ENCODE data around the gene ADAMTSL1. TPM values are rescaled to one million over a fixed set of nuclear protein-coding genes. Genes with fewer than 3 reads are reported as not detected.

Gene ADAMTSL1
- total RNA-seq, 4 donors from 2014 or later: 0.32 to 2.3 (median 1.3) TPM

DNA sequence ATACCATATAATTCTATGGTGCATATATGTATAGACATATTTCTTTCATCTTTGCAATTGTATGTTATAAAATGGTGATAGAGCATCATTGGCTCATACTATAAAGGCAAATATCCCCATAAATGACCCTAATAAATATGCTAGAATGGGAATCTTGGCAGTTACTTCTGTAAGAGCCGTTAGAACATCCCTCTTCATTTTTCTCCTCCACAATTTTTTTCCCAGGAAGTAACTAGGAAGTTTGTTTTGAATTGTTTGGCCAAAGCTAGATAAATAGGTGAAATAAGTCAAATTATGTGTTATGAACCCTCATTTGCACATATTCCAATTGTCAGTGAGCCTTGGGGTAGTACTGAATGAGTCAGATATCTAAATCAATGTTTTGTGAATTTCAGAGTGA is 209.9 kb downstream of the ADAMTSL1 start:
- no peak for TF ChIP-seq EP300 (IDR thresholded peaks at IDR 0.05)
- TF ChIP-seq POLR2A (IDR thresholded peaks at IDR 0.05): no peak
- TF ChIP-seq POLR2AphosphoS5 (IDR thresholded peaks at IDR 0.05): no peak
- no peak for TF ChIP-seq CTCF (IDR thresholded peaks at IDR 0.05)
- no peak for DNase-seq (ENCODE audit: low spot score in 2 of 2)
- WGBS: 60% methylated on average over 1 of the region's 1 CpG
- no peaks in the 10 kb centered on the region for H3K36me3 ChIP-seq
- no peaks in the 10 kb centered on the region for H3K9me3 ChIP-seq
- H3K27me3 ChIP-seq: no peaks in the 10 kb centered on the region
- no peak overlapping the region for H3K4me3 ChIP-seq
- no peak overlapping the region for H3K27ac ChIP-seq
- H3K4me1 ChIP-seq: no peaks in the 10 kb centered on the region

- Histone ChIP-seq H3K36me3 (no peaks in the 10 kb centered on the region), H3K4me1 (no peaks in the 10 kb centered on the region), H3K4me3 (no peak overlapping the region), H3K9me3 (no peaks in the 10 kb centered on the region), H3K27me3 (no peaks in the 10 kb centered on the region), H3K27ac (no peak overlapping the region)
- TF ChIP-seq POLR2AphosphoS5 (IDR thresholded peaks at IDR 0.05) (no peak), POLR2A (IDR thresholded peaks at IDR 0.05) (no peak)
- 77% methylated on average over 5 of the region's 5 CpGs for WGBS
- DNase-seq (ENCODE audit: low spot score in 2 of 2): no peak
Measured at GRCh38 chr9:18684593-18685317, 210.8 kb downstream of the ADAMTSL1 start.

GRCh38 chr9:18688581-18689565 is 214.9 kb downstream of the ADAMTSL1 start:
- TF ChIP-seq CTCF (IDR thresholded peaks at IDR 0.05): no peak
- no peak for TF ChIP-seq POLR2A (IDR thresholded peaks at IDR 0.05)
- no peak for TF ChIP-seq POLR2AphosphoS5 (IDR thresholded peaks at IDR 0.05)
- no peak for TF ChIP-seq EP300 (IDR thresholded peaks at IDR 0.05)
- DNase-seq (ENCODE audit: low spot score in 2 of 2): no peak
- H3K4me1 ChIP-seq: no peaks in the 10 kb centered on the region
- no peaks in the 10 kb centered on the region for H3K36me3 ChIP-seq
- H3K4me3 ChIP-seq: no peak overlapping the region
- H3K27ac ChIP-seq: no peak overlapping the region
- no peaks in the 10 kb centered on the region for H3K27me3 ChIP-seq
- H3K9me3 ChIP-seq: no peaks in the 10 kb centered on the region
- 82% methylated on average over 6 of the region's 6 CpGs for WGBS

- no peak overlapping the region for H3K27ac ChIP-seq
- H3K36me3 ChIP-seq: no peaks in the 10 kb centered on the region
- H3K27me3 ChIP-seq: no peaks in the 10 kb centered on the region
- TF ChIP-seq POLR2A (IDR thresholded peaks at IDR 0.05) (no peak), POLR2AphosphoS5 (IDR thresholded peaks at IDR 0.05) (no peak), CTCF (IDR thresholded peaks at IDR 0.05) (no peak), EP300 (IDR thresholded peaks at IDR 0.05) (no peak)
- H3K4me1 ChIP-seq: no peaks in the 10 kb centered on the region
- H3K4me3 ChIP-seq: no peak overlapping the region
- DNase-seq (ENCODE audit: low spot score in 2 of 2): no peak
- H3K9me3 ChIP-seq: peaks cover under 1% of the 10 kb centered on the region
Measured at GRCh38 chr9:18689921-18690320, 216.0 kb downstream of the ADAMTSL1 start.

- TF ChIP-seq EP300 (IDR thresholded peaks at IDR 0.05) (no peak), POLR2AphosphoS5 (IDR thresholded peaks at IDR 0.05) (no peak), CTCF (IDR thresholded peaks at IDR 0.05) (no peak), POLR2A (IDR thresholded peaks at IDR 0.05) (no peak)
- DNase-seq (ENCODE audit: low spot score in 2 of 2): no peak
- WGBS: 76% methylated on average over 5 of the region's 5 CpGs
- Histone ChIP-seq H3K4me1 (no peaks in the 10 kb centered on the region), H3K27me3 (no peaks in the 10 kb centered on the region), H3K27ac (no peak overlapping the region), H3K36me3 (no peaks in the 10 kb centered on the region), H3K9me3 (peaks cover 3% of the 10 kb centered on the region), H3K4me3 (no peak overlapping the region)
Measured at GRCh38 chr9:18692268-18692667, 218.3 kb downstream of the ADAMTSL1 start.

All from suprapubic skin (tissue), 4 donors.